ENCODE data around the gene NEO1. TPM values are rescaled to one million over a fixed set of nuclear protein-coding genes. Genes with fewer than 3 reads are reported as not detected.

Gene NEO1
- total RNA-seq, 1 donor from 2014 or later, result 24.9 TPM

DNA sequence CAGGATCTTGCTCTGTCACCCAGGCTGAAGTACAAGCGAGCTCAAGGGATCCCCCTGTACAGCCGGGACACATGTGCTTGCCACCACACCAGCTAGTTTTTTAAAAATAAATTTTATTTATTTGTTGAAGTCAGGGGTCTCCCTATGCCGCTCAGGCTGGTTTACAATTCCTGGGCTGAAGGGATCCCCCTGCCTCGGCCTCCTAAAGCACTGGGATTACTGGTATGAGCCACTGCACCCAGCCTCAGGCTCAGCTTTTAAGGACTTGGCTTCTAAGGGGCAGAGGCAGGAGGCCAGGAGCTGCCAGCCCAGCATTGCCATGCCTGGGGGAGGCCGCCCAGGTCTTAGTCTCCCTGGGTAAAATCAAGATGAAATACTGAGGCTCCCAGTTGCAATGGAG, 279.2 kb downstream of the NEO1 start:
- Mint-ChIP-seq H3K27ac (ENCODE audit: unreplicated experiment) (no peak overlapping the region), H3K9me3 (ENCODE audit: unreplicated experiment) (no peaks in the 10 kb centered on the region), H3K4me3 (ENCODE audit: unreplicated experiment) (no peak overlapping the region), H3K36me3 (ENCODE audit: unreplicated experiment) (no peaks in the 10 kb centered on the region), H3K4me1 (ENCODE audit: unreplicated experiment) (no peaks in the 10 kb centered on the region), H3K27me3 (ENCODE audit: unreplicated experiment) (peaks cover 3% of the 10 kb centered on the region)
- TF ChIP-seq, protein P1, sequence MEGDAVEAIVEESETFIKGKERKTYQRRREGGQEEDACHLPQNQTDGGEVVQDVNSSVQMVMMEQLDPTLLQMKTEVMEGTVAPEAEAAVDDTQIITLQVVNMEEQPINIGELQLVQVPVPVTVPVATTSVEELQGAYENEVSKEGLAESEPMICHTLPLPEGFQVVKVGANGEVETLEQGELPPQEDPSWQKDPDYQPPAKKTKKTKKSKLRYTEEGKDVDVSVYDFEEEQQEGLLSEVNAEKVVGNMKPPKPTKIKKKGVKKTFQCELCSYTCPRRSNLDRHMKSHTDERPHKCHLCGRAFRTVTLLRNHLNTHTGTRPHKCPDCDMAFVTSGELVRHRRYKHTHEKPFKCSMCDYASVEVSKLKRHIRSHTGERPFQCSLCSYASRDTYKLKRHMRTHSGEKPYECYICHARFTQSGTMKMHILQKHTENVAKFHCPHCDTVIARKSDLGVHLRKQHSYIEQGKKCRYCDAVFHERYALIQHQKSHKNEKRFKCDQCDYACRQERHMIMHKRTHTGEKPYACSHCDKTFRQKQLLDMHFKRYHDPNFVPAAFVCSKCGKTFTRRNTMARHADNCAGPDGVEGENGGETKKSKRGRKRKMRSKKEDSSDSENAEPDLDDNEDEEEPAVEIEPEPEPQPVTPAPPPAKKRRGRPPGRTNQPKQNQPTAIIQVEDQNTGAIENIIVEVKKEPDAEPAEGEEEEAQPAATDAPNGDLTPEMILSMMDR (IDR thresholded peaks at IDR 0.05), result no peak
- DNase-seq (ENCODE audit: extremely low spot score, unreplicated experiment), result no peak

DNA sequence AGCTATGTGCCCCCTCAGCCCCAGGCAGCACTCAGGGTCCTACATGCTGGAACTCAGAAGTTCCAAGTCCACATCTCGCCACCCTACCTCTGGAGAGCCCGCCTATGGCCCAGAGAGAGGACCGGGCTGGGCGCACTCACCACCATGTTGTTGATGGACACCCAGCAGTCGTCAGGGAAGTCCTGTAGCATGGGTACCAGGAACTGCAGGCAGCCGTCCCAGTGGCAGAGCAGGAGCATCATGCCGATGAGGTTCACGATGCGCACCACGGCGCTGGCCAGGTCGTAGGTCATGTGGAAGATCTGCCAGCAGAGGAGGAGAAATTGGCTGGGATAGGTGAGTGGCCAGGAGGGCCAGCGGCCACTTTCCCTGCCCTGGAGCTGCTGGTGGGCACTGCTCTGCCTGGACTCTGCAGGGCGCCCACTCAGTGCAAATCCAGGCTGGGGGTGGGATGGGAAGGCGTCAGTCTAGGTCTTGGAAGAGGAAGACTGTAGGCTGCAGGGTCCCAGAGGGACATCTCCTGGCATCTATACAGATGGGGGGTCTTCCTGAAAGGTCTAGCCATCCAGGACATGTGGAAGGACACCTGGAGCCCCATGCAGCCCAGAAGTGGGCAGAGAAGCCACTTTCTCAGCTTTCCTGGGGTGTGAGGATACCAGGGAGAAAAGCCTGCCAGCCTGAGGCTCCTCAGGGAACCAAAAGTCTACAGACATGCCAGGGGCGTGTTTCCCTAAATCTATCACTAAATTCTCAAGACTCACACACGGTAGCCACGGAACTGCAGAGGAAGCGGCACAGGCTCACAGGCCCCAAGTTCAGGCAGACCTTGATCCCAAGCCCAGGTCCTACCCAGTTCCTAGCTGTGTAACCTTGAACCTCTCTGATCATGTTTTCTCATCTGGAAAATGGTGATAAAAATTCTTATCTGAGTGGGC, 280.0 kb downstream of the NEO1 start:
- Mint-ChIP-seq H3K36me3 (ENCODE audit: unreplicated experiment) (no peaks in the 10 kb centered on the region), H3K27ac (ENCODE audit: unreplicated experiment) (no peak overlapping the region), H3K4me1 (ENCODE audit: unreplicated experiment) (no peaks in the 10 kb centered on the region), H3K4me3 (ENCODE audit: unreplicated experiment) (no peak overlapping the region), H3K9me3 (ENCODE audit: unreplicated experiment) (no peaks in the 10 kb centered on the region), H3K27me3 (ENCODE audit: unreplicated experiment) (peaks cover 6% of the 10 kb centered on the region)
- TF ChIP-seq, protein P1 (IDR thresholded peaks at IDR 0.05), result no peak
- no peak for DNase-seq (ENCODE audit: extremely low spot score, unreplicated experiment)

DNA sequence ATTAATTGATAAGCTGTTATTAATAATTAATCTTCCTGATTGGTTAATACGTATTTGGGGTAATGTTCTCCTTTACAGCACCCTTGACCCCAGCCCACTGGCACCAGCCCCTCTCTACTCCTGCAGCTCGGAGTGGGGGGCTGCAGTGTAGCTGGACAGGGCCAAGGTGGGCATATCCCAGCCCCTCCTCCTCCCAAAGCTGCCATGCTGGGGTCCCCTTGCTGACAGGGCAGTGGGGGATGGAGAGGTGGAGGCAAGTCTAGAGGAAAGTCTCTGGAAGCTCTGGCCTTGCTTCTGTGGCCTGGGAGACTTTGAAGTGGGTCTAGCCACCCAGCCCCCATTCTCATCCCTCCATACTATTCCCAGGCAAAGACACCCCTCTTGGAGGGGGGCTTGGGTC, 280.7 kb downstream of the NEO1 start:
- H3K4me1 Mint-ChIP-seq (ENCODE audit: unreplicated experiment), result no peaks in the 10 kb centered on the region

DNA sequence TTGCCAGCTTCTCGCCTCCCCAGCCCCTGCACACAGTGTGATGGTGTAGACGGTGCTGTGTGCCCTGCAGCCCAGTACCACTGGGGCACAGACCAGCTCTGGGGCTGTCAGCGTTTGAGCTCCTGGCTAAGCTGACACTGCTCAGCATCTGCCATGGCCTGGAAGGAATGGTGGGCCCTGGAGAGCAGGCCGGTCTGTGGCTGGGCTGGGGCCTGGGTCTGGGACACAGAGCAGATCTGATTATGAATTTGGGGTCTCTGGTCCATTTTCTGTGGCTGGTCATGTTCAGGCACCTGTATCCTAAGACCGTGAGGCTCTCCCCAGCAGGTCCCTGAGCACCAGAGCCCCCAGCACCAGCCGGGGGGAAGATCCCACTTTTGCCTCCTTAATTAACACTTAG, 281.8 kb downstream of the NEO1 start:
- no peaks in the 10 kb centered on the region for H3K36me3 Mint-ChIP-seq (ENCODE audit: unreplicated experiment)
- no peaks in the 10 kb centered on the region for H3K9me3 Mint-ChIP-seq (ENCODE audit: unreplicated experiment)
- H3K4me3 Mint-ChIP-seq (ENCODE audit: unreplicated experiment), result no peak overlapping the region
- peaks cover 9% of the 10 kb centered on the region for H3K27me3 Mint-ChIP-seq (ENCODE audit: unreplicated experiment)
- H3K27ac Mint-ChIP-seq (ENCODE audit: unreplicated experiment), result no peak overlapping the region
- H3K4me1 Mint-ChIP-seq (ENCODE audit: unreplicated experiment), result no peaks in the 10 kb centered on the region
- no peak for DNase-seq (ENCODE audit: extremely low spot score, unreplicated experiment)
- TF ChIP-seq, protein P1 (IDR thresholded peaks at IDR 0.05), result no peak

More for the DNA sequence above, 280.7 kb downstream of the NEO1 start:
- peaks cover 9% of the 10 kb centered on the region for H3K27me3 Mint-ChIP-seq (ENCODE audit: unreplicated experiment)
- no peak overlapping the region for H3K4me3 Mint-ChIP-seq (ENCODE audit: unreplicated experiment)
- no peaks in the 10 kb centered on the region for H3K36me3 Mint-ChIP-seq (ENCODE audit: unreplicated experiment)
- TF ChIP-seq, protein P1 (IDR thresholded peaks at IDR 0.05), result no peak
- no peak for DNase-seq (ENCODE audit: extremely low spot score, unreplicated experiment)
- no peaks in the 10 kb centered on the region for H3K9me3 Mint-ChIP-seq (ENCODE audit: unreplicated experiment)
- no peak overlapping the region for H3K27ac Mint-ChIP-seq (ENCODE audit: unreplicated experiment)

DNA sequence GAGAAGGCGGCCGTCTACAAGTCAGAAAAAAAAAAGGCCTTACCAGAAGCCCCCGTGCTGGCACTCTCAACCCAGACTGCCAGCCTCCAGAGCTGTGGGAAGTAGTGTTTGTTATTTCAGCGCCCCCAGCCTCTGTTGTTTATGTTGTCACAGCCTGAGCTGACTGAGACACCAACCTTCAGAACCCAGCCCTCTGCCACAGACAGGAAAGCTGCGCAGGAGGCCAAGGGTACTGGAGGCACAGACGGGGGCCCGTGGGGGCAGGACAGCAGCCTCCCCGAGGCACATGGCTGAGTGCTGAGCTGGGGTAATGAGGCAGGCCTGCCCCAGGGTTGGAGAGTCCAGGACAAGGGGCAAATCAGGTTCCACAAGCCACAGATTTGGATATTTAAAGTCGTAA, 282.8 kb downstream of the NEO1 start:
- no peak overlapping the region for H3K27ac Mint-ChIP-seq (ENCODE audit: unreplicated experiment)
- H3K9me3 Mint-ChIP-seq (ENCODE audit: unreplicated experiment), result no peaks in the 10 kb centered on the region
- peaks cover 9% of the 10 kb centered on the region for H3K27me3 Mint-ChIP-seq (ENCODE audit: unreplicated experiment)
- H3K4me3 Mint-ChIP-seq (ENCODE audit: unreplicated experiment), result no peak overlapping the region
- no peaks in the 10 kb centered on the region for H3K36me3 Mint-ChIP-seq (ENCODE audit: unreplicated experiment)
- H3K4me1 Mint-ChIP-seq (ENCODE audit: unreplicated experiment), result no peaks in the 10 kb centered on the region
- TF ChIP-seq, protein P1 (IDR thresholded peaks at IDR 0.05), result no peak
- no peak for DNase-seq (ENCODE audit: extremely low spot score, unreplicated experiment)
